ENCODE data around the gene WDR89.
"Not testable (repeated sequence)": the region's sequence is repeated elsewhere in the genome, so short reads cannot be mapped to it uniquely, and the experiment has no call there.

The WDR89 gene

GRCh38 chr14:63641473-63642228, at the start of gene WDR89:
Gene WDR89, minus strand, starts transcription at chr14:63641871. Its CDS starts 41,929 bp downstream, at chr14:63599942.
- peak; percentile 97 for DNase-seq

- no peak for DNase-seq
Measured at GRCh38 chr14:63689132-63689531, 47.5 kb upstream of the WDR89 start.

- DNase-seq: no peak
Measured at GRCh38 chr14:63686926-63687325, 45.3 kb upstream of the WDR89 start.

- no peak for DNase-seq
Measured at GRCh38 chr14:63685401-63685800, 43.7 kb upstream of the WDR89 start.

- DNase-seq: no peak
Measured at GRCh38 chr14:63682727-63683593, 41.3 kb upstream of the WDR89 start.

- DNase-seq: no peak
Measured at GRCh38 chr14:63678536-63678935, 36.9 kb upstream of the WDR89 start.

GRCh38 chr14:63677891-63678379, 36.3 kb upstream of the WDR89 start:
- DNase-seq: peak; percentile 16

- no peak for DNase-seq
Measured at GRCh38 chr14:63676615-63677014, 34.9 kb upstream of the WDR89 start.

GRCh38 chr14:63673886-63674497, 32.3 kb upstream of the WDR89 start:
- no peak for DNase-seq

- no peak for DNase-seq
Measured at GRCh38 chr14:63673255-63673654, 31.6 kb upstream of the WDR89 start.

- no peak for DNase-seq
Measured at GRCh38 chr14:63672417-63673180, 30.9 kb upstream of the WDR89 start.

- no peak for DNase-seq
Measured at GRCh38 chr14:63671987-63672386, 30.3 kb upstream of the WDR89 start.

- no peak for DNase-seq
Measured at GRCh38 chr14:63670692-63671091, 29.0 kb upstream of the WDR89 start.

GRCh38 chr14:63666335-63666734, 24.7 kb upstream of the WDR89 start:
- DNase-seq: no peak

GRCh38 chr14:63663428-63664341, 22.0 kb upstream of the WDR89 start:
- no peak for DNase-seq

GRCh38 chr14:63662776-63663175, 21.1 kb upstream of the WDR89 start:
- no peak for DNase-seq

GRCh38 chr14:63661881-63662280, 20.2 kb upstream of the WDR89 start:
- not testable (repeated sequence) for DNase-seq

GRCh38 chr14:63659726-63660125, 18.1 kb upstream of the WDR89 start:
- DNase-seq: no peak

GRCh38 chr14:63656194-63656593, 14.5 kb upstream of the WDR89 start:
- DNase-seq: no peak

- DNase-seq: no peak
Measured at GRCh38 chr14:63654936-63655335, 13.3 kb upstream of the WDR89 start.

- DNase-seq: no peak
Measured at GRCh38 chr14:63654346-63654745, 12.7 kb upstream of the WDR89 start.

GRCh38 chr14:63652406-63652805, 10.7 kb upstream of the WDR89 start:
- no peak for DNase-seq
